GM10266 (cell line): ENCODE results near the gene NSUN5.
"Not testable (repeated sequence)": the region's sequence is repeated elsewhere in the genome, so short reads cannot be mapped to it uniquely, and the experiment has no call there.

ENCODE experiments used
- DNase-seq: peaks from one replicate; pipeline ENCODE4 v3.0.0; 2012; ENCODE audit errors: extremely low spot score
- CTCF ChIP-seq: IDR thresholded peaks from 2 replicates; pipeline ENCODE4 v1.5.1; 2012; ENCODE audit warnings: mild to moderate bottlenecking, low read depth; ENCODE audit not compliant: control insufficient read depth, insufficient read depth; ENCODE audit errors: missing control alignments

The NSUN5 gene

GRCh38 chr7:73340514-73340913, 31.9 kb upstream of the NSUN5 start:
- no peak for TF ChIP-seq CTCF
- no peak for DNase-seq

- no peak for TF ChIP-seq CTCF
- DNase-seq: no peak
Observed at GRCh38 chr7:73338321-73338720, 29.7 kb upstream of the NSUN5 start.

- no peak for TF ChIP-seq CTCF
- no peak for DNase-seq
Observed at GRCh38 chr7:73332447-73332846, 23.8 kb upstream of the NSUN5 start.

GRCh38 chr7:73330772-73331171, 22.1 kb upstream of the NSUN5 start:
- TF ChIP-seq CTCF: no peak

GRCh38 chr7:73329861-73330581, 21.4 kb upstream of the NSUN5 start:
- no peak for TF ChIP-seq CTCF
- DNase-seq: no peak

More at GRCh38 chr7:73330772-73331171, 22.1 kb upstream of the NSUN5 start:
- no peak for DNase-seq

- TF ChIP-seq CTCF: no peak
- no peak for DNase-seq
Observed at GRCh38 chr7:73328696-73329095, 20.1 kb upstream of the NSUN5 start.

GRCh38 chr7:73327922-73328321, 19.3 kb upstream of the NSUN5 start, which contains the start of the genes FKBP6 and TRIM50:
TSS of gene FKBP6 (plus strand) at chr7:73328161. CDS start at chr7:73328429, 268 bp downstream.
TSS of gene TRIM50 (minus strand) at chr7:73328082. CDS start at chr7:73324787, 3,295 bp downstream.
- DNase-seq: not testable (repeated sequence)

- not testable (repeated sequence) for DNase-seq
Observed at GRCh38 chr7:73327449-73327848, 18.8 kb upstream of the NSUN5 start.

- DNase-seq: not testable (repeated sequence)
Observed at GRCh38 chr7:73325424-73325823, 16.8 kb upstream of the NSUN5 start.
